GM21526 (cell line): ENCODE results near the gene UBE2M.
A peak's percentile ranks its signal among the peaks of the same experiment; 100 is the strongest.
"Not testable (repeated sequence)": the region's sequence is repeated elsewhere in the genome, so short reads cannot be mapped to it uniquely, and the experiment has no call there.

Source experiments
- ATAC-seq: cut with Tn5 transposase; IDR thresholded peaks from one replicate; pipeline ENCODE4 v1.9.1; 2021; ENCODE audit warnings: moderate library complexity; ENCODE audit not compliant: unreplicated experiment, low FRiP score

UBE2M gene

DNA sequence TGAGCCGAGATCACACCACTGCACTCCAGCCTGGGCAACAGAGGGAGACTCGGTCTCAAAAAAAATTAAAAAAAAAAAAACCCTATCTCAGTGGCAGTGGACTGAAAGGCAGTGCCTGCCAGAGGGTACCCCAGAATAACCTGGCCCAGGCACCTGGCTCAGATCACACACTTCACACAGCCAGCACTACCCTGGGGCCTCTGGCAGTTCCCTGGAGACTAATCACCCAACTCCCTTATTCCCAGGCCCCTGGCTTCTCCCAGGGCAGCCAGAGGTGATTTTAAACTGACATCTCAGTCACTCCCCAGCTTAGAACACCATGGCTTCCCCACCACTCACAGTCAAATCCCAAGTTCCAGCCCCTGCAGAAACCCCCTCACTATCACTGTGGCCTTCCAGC lies 43.2 kb downstream of the UBE2M start:
- no peak for ATAC-seq

GRCh38 chr19:58514564-58515022 lies 43.8 kb downstream of the UBE2M start:
- no peak for ATAC-seq

GRCh38 chr19:58513694-58514563 lies 44.5 kb downstream of the UBE2M start:
- peak; percentile 52 for ATAC-seq

GRCh38 chr19:58513213-58513693 lies 45.2 kb downstream of the UBE2M start:
- no peak for ATAC-seq

DNA sequence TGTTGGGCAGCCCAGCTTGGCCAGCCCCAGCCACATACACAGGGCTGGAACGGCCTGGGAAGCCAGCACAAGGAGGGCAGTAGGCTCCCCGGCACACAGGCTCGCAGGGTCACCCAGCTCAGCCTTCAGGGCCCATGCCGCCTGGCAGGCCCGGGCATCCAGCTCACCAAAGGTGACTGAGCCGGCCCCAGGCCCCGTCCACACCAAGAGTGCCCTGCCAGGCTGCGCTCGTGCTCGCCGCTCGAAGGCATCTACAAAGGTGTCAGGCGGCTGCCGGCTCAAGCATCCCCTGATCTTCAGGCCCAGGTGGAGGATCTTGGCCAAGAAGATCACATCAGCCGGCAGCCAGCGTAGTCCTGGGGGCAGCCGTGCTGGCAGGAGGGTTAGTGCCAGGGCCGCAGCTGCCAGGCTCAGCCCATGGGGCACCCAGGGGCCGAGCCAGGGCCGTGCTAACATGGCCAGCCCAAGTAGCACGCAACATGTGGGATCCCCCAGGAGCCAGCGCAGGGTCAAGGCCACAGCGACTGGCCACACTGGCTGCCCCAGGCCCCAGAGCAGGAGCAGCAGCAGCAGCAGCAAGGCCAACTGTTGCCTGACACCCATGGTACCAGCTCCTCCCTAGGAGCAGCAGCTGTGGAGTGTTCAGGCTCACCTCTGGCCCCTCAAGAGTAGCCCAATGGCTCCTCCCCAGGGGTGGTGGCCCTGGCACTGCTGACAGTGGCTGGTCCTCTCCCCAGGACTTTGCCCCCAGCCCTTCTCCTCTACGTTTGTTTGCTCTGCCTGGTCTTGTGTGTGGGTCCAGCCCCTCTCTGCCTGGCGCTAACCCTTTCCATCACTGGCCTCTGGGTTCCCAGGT lies 46.8 kb downstream of the UBE2M start, which contains the start of gene SLC27A5:
Gene SLC27A5, minus strand, starts transcription at position 640 of the 856 bp plus-strand sequence. Its CDS starts 37 bp downstream, at position 603.
- no peak for ATAC-seq

GRCh38 chr19:58510084-58510862 lies 48.1 kb downstream of the UBE2M start:
- ATAC-seq, result no peak

DNA sequence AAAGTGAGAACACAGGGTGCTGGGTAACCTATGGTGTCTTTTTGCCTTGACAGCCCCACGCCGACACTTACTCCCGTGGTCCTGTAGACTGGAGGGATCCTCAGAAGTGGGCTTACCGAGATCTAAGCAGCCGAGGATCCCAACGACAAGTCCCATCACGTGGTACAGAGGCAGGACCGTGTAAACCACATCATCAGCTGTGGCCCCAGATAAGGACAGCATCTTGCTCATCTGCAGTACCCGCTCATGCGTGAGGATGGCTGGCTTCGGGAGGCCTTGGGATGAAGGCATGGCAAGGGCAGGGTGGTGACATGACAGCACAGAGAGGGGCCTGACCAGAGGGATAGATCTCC lies 48.7 kb downstream of the UBE2M start:
- ATAC-seq, result no peak

DNA sequence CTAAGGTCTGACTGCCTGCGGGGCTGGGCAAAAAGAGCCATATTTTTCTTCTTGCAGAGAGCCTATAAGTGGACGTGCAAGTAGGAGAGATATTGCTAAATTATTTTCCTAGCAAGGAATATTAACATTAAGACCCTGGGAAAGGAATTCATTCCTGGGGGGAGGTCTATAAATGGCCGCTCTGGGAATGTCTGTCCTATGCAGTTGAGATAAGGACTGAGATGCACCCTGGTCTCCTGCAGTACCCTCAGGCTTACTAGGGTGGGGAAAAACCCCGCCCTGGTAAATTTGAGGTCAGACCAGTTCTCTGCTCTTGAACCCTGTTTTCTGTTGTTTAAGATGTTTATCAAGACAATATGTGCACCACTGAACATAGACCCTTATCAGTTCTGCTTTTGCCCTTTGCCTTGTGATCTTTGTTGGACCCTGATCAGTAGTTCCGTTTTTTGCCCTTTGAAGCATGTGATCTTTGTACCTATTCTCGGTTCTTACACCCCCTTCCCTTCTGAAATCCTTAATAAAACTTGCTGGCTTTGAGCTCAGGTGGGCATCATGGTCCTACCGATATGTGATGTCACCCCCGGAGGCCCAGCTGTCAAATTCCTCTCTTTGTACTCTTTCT lies 50.7 kb downstream of the UBE2M start:
- ATAC-seq, result not testable (repeated sequence)
